G401 (cell line): ENCODE measurements around the gene NEGR1. TPM values are rescaled to one million over a fixed set of nuclear protein-coding genes. Genes with fewer than 3 reads are reported as not detected.

Experiments
- DNase-seq: peaks from one replicate; pipeline ENCODE4 v3.0.0-alpha.2; 2015; ENCODE audit warnings: low spot score
- in situ Hi-C: cut with HindIII; loops from 2 replicates; pipeline ENCODE4 v1.10.0; 2016; ENCODE audit warnings: low sequenced_read_pairs, mixed read lengths
- total RNA-seq: library from RNA; depleted of rRNA; stranded (reverse); fragments of >200 nt; shearing (Covaris generic); gene quantifications from 2 replicates; pipeline ENCODE4 v1.2.3, GENCODE V29; 2014

NEGR1 gene
- total RNA-seq, 1 experiment from 2014 or later = 0.03 TPM

- in situ Hi-C loops = no loop called here
- DNase-seq = no peak
Measured at GRCh38 chr1:71689635-71690034, 592.7 kb downstream of the NEGR1 start.

GRCh38 chr1:71687376-71687775 is 595.0 kb downstream of the NEGR1 start:
- in situ Hi-C loops = no loop called here
- no peak for DNase-seq

- in situ Hi-C loops = no loop called here
- DNase-seq = no peak
Measured at GRCh38 chr1:71676979-71677925, 605.1 kb downstream of the NEGR1 start.

- peak; percentile 70 for DNase-seq
- in situ Hi-C loops = no loop called here
Measured at GRCh38 chr1:71668065-71668464, 614.3 kb downstream of the NEGR1 start.

- in situ Hi-C loops = no loop called here
- peak; percentile 80 for DNase-seq
Measured at GRCh38 chr1:71667216-71667615, 615.1 kb downstream of the NEGR1 start.

- in situ Hi-C loops = no loop called here
- no peak for DNase-seq
Measured at GRCh38 chr1:71666609-71667008, 615.7 kb downstream of the NEGR1 start.

GRCh38 chr1:71660411-71660810 is 621.9 kb downstream of the NEGR1 start:
- no peak for DNase-seq
- in situ Hi-C loops = no loop called here

- in situ Hi-C loops = no loop called here
- DNase-seq = peak; percentile 92
Measured at GRCh38 chr1:71657891-71658679, 624.3 kb downstream of the NEGR1 start.

- in situ Hi-C loops = no loop called here
- no peak for DNase-seq
Measured at GRCh38 chr1:71656902-71657301, 625.4 kb downstream of the NEGR1 start.

- in situ Hi-C loops = no loop called here
- DNase-seq = no peak
Measured at GRCh38 chr1:71655604-71656003, 626.7 kb downstream of the NEGR1 start.

- in situ Hi-C loops = no loop called here
- no peak for DNase-seq
Measured at GRCh38 chr1:71653952-71654351, 628.4 kb downstream of the NEGR1 start.

- no peak for DNase-seq
Measured at GRCh38 chr1:71651214-71651613, 631.1 kb downstream of the NEGR1 start.

GRCh38 chr1:71650119-71650518 is 632.2 kb downstream of the NEGR1 start:
- in situ Hi-C loops = no loop called here
- no peak for DNase-seq

More at GRCh38 chr1:71651214-71651613, 631.1 kb downstream of the NEGR1 start:
- in situ Hi-C loops = no loop called here

- peak; percentile 41 for DNase-seq
- in situ Hi-C loops = no loop called here
Measured at GRCh38 chr1:71649608-71650007, 632.7 kb downstream of the NEGR1 start.

- no peak for DNase-seq
- in situ Hi-C loops = no loop called here
Measured at GRCh38 chr1:71647513-71648300, 634.6 kb downstream of the NEGR1 start.

GRCh38 chr1:71645015-71645414 is 637.3 kb downstream of the NEGR1 start:
- in situ Hi-C loops = no loop called here
- DNase-seq = no peak

- peak; percentile 79 for DNase-seq
- in situ Hi-C loops = no loop called here
Measured at GRCh38 chr1:71641903-71642302, 640.4 kb downstream of the NEGR1 start.

- in situ Hi-C loops = no loop called here
- DNase-seq = peak; percentile 34
Measured at GRCh38 chr1:71640998-71641397, 641.3 kb downstream of the NEGR1 start.

- no peak for DNase-seq
- in situ Hi-C loops = no loop called here
Measured at GRCh38 chr1:71640116-71640515, 642.2 kb downstream of the NEGR1 start.
